GM21786 (cell line): ENCODE measurements around the gene CNGA1.
"Not testable (repeated sequence)": the region's sequence is repeated elsewhere in the genome, so short reads cannot be mapped to it uniquely, and the experiment has no call there.

Source experiments
- ATAC-seq: cut with Tn5 transposase; IDR thresholded peaks from one replicate; pipeline ENCODE4 v1.9.1; 2021; ENCODE audit not compliant: unreplicated experiment

The CNGA1 gene

GRCh38 chr4:48031802-48032525 is 15.5 kb upstream of the CNGA1 start:
- no peak for ATAC-seq

GRCh38 chr4:48030470-48030869 is 14.0 kb upstream of the CNGA1 start:
- no peak for ATAC-seq

- ATAC-seq, result peak; percentile 59
Observed at GRCh38 chr4:48028696-48029095, 12.2 kb upstream of the CNGA1 start.

GRCh38 chr4:48027653-48028052 is 11.2 kb upstream of the CNGA1 start:
- ATAC-seq, result peak; percentile 74

- ATAC-seq, result no peak
Observed at GRCh38 chr4:48025005-48025404, 8.5 kb upstream of the CNGA1 start.

GRCh38 chr4:48024522-48024921 is 8.0 kb upstream of the CNGA1 start:
- no peak for ATAC-seq

- no peak for ATAC-seq
Observed at GRCh38 chr4:48022192-48022799, 5.8 kb upstream of the CNGA1 start.

GRCh38 chr4:48021100-48021499 is 4.6 kb upstream of the CNGA1 start:
- no peak for ATAC-seq

GRCh38 chr4:48018112-48018511 is 1.6 kb upstream of the CNGA1 start:
- ATAC-seq, result no peak

GRCh38 chr4:48017108-48017571 is 659 bp upstream of the CNGA1 start:
- peak; percentile 2 for ATAC-seq

- ATAC-seq, result no peak
Observed at GRCh38 chr4:48015678-48016077, 803 bp downstream of the CNGA1 start.

GRCh38 chr4:48015216-48015615 is 1.3 kb downstream of the CNGA1 start:
- no peak for ATAC-seq

GRCh38 chr4:48012824-48013223 is 3.7 kb downstream of the CNGA1 start:
- no peak for ATAC-seq

- no peak for ATAC-seq
Observed at GRCh38 chr4:48011722-48012121, 4.8 kb downstream of the CNGA1 start.

- ATAC-seq, result not testable (repeated sequence)
Observed at GRCh38 chr4:48010906-48011305, 5.6 kb downstream of the CNGA1 start.

GRCh38 chr4:48008021-48008596 is 8.4 kb downstream of the CNGA1 start:
- ATAC-seq, result no peak

- ATAC-seq, result no peak
Observed at GRCh38 chr4:48005781-48006180, 10.7 kb downstream of the CNGA1 start.

GRCh38 chr4:48003568-48003967 is 12.9 kb downstream of the CNGA1 start:
- not testable (repeated sequence) for ATAC-seq

- no peak for ATAC-seq
Observed at GRCh38 chr4:48002267-48002666, 14.2 kb downstream of the CNGA1 start.

- ATAC-seq, result no peak
Observed at GRCh38 chr4:47996021-47996420, 20.5 kb downstream of the CNGA1 start.

- ATAC-seq, result not testable (repeated sequence)
Observed at GRCh38 chr4:47992475-47992874, 24.0 kb downstream of the CNGA1 start.

- ATAC-seq, result no peak
Observed at GRCh38 chr4:47990145-47990544, 26.3 kb downstream of the CNGA1 start.
